MM.1S (cell line): ENCODE measurements around the gene GREB1.

ENCODE experiments used
- DNase-seq: peaks from one replicate; pipeline ENCODE4 v3.0.0-alpha.2; 2015
- H2AFZ ChIP-seq: fragments of 300-600 bp; sonication (generic); 2 replicates; pipeline ENCODE4 v1.6.0; 2016; ENCODE audit warnings: antibody characterized with exemption, low read length
- H3F3A ChIP-seq: fragments of 300-600 bp; sonication (generic); 2 replicates; pipeline ENCODE4 v1.6.1; 2016; ENCODE audit warnings: mild to moderate bottlenecking, antibody characterized with exemption, low read length, moderate library complexity, mixed read lengths; ENCODE audit not compliant: insufficient read depth
- H3K27ac ChIP-seq: fragments of 300-600 bp; sonication (generic); 2 replicates; pipeline ENCODE4 v1.5.1; 2016; ENCODE audit warnings: mild to moderate bottlenecking, low read length
- H3K27me3 ChIP-seq: fragments of 300-600 bp; sonication (generic); replicated peaks from 2 replicates; pipeline ENCODE4 v1.6.0; 2016; ENCODE audit warnings: low read length; ENCODE audit not compliant: insufficient read depth
- H3K36me3 ChIP-seq: fragments of 300-600 bp; sonication (generic); replicated peaks from 2 replicates; pipeline ENCODE4 v1.6.1; 2016; ENCODE audit warnings: mild to moderate bottlenecking, low read length, mixed read lengths; ENCODE audit not compliant: insufficient read depth
- H3K4me1 ChIP-seq: fragments of 300-600 bp; sonication (generic); 2 replicates; pipeline ENCODE4 v1.6.1; 2016; ENCODE audit warnings: low read length, mixed read lengths
- H3K4me2 ChIP-seq: fragments of 300-600 bp; sonication (generic); 2 replicates; pipeline ENCODE4 v1.6.0; 2016; ENCODE audit warnings: low read depth, low read length
- H3K4me3 ChIP-seq: fragments of 300-600 bp; sonication (generic); 2 replicates; pipeline ENCODE4 v1.5.1; 2016; ENCODE audit warnings: low read length, mixed read lengths
- H3K79me2 ChIP-seq: fragments of 300-600 bp; sonication (generic); 2 replicates; pipeline ENCODE4 v1.6.1; 2016; ENCODE audit warnings: mixed run types, low read length, mixed read lengths
- H3K9ac ChIP-seq: fragments of 300-600 bp; sonication (generic); 2 replicates; pipeline ENCODE4 v1.6.1; 2016; ENCODE audit warnings: low read length, mixed read lengths
- H3K9me2 ChIP-seq: fragments of 300-600 bp; sonication (generic); replicated peaks from 2 replicates; pipeline ENCODE4 v1.6.1; 2016; ENCODE audit warnings: mild to moderate bottlenecking, low read length, mixed read lengths; ENCODE audit not compliant: insufficient read depth
- H3K9me3 ChIP-seq: fragments of 300-600 bp; sonication (generic); replicated peaks from 2 replicates; pipeline ENCODE4 v1.6.1; 2016; ENCODE audit warnings: mild to moderate bottlenecking, low read length, mixed read lengths; ENCODE audit not compliant: insufficient read depth
- H4K20me1 ChIP-seq: fragments of 300-600 bp; sonication (generic); 2 replicates; pipeline ENCODE4 v1.6.1; 2016; ENCODE audit warnings: mild to moderate bottlenecking, low read length, moderate library complexity, mixed read lengths; ENCODE audit not compliant: insufficient read depth
- CTCF ChIP-seq: fragments of 300-600 bp; sonication (generic); IDR thresholded peaks from 2 replicates; pipeline ENCODE4 v1.5.1; 2016; ENCODE audit warnings: antibody characterized with exemption, low read length, mixed read lengths
- EZH2 ChIP-seq: fragments of 300-600 bp; sonication (generic); optimal IDR thresholded peaks from 2 replicates; pipeline ENCODE3; 2017; ENCODE audit warnings: low read depth, mild to moderate bottlenecking, antibody characterized with exemption, low read length, mixed read lengths
- EZH2phosphoT487 ChIP-seq: fragments of 300-600 bp; sonication (generic); IDR thresholded peaks from 2 replicates; pipeline ENCODE4 v1.6.1; 2018; ENCODE audit warnings: antibody characterized with exemption, low read length

The GREB1 gene

GRCh38 chr2:11655495-11655894 lies 121.7 kb downstream of the GREB1 start:
- H3K79me2 ChIP-seq = no peaks in the 10 kb centered on the region
- H3K9me2 ChIP-seq = no peaks in the 10 kb centered on the region
- no peak overlapping the region for H3K9ac ChIP-seq
- no peak overlapping the region for H2AFZ ChIP-seq
- 0 out of 2 replicates have a peak, but pooled peaks cover 4% of the 10 kb centered on the region for H3K27me3 ChIP-seq
- H3K27ac ChIP-seq = no peak overlapping the region
- no peaks in the 10 kb centered on the region for H3F3A ChIP-seq
- H3K36me3 ChIP-seq = no peaks in the 10 kb centered on the region
- no peak overlapping the region for H3K4me3 ChIP-seq
- DNase-seq = no peak
- no peaks in the 10 kb centered on the region for H3K4me1 ChIP-seq
- no peaks in the 10 kb centered on the region for H3K9me3 ChIP-seq
- TF ChIP-seq CTCF = no peak
- no peak for TF ChIP-seq EZH2phosphoT487
- TF ChIP-seq EZH2 = no peak
- no peak overlapping the region for H3K4me2 ChIP-seq
- H4K20me1 ChIP-seq = no peaks in the 10 kb centered on the region

- Histone ChIP-seq H3K27me3 (0 out of 2 replicates have a peak, but pooled peaks cover 4% of the 10 kb centered on the region), H3K9me3 (no peaks in the 10 kb centered on the region), H4K20me1 (no peaks in the 10 kb centered on the region)
Measured at GRCh38 chr2:11656252-11656651, 122.4 kb downstream of the GREB1 start.

GRCh38 chr2:11656671-11657101 lies 122.8 kb downstream of the GREB1 start:
- Histone ChIP-seq H2AFZ (no peak overlapping the region), H4K20me1 (no peaks in the 10 kb centered on the region), H3K4me3 (no peak overlapping the region), H3K27me3 (0 out of 2 replicates have a peak, but pooled peaks cover 4% of the 10 kb centered on the region), H3K9ac (no peak overlapping the region), H3K9me3 (no peaks in the 10 kb centered on the region), H3K36me3 (no peaks in the 10 kb centered on the region), H3F3A (no peaks in the 10 kb centered on the region), H3K9me2 (no peaks in the 10 kb centered on the region), H3K79me2 (no peaks in the 10 kb centered on the region), H3K27ac (no peak overlapping the region), H3K4me2 (no peak overlapping the region), H3K4me1 (no peaks in the 10 kb centered on the region)
- TF ChIP-seq EZH2phosphoT487 (no peak), EZH2 (no peak), CTCF (no peak)
- no peak for DNase-seq

More at GRCh38 chr2:11656252-11656651, 122.4 kb downstream of the GREB1 start:
- no peak overlapping the region for H3K27ac ChIP-seq
- no peaks in the 10 kb centered on the region for H3K36me3 ChIP-seq
- H3F3A ChIP-seq = no peaks in the 10 kb centered on the region
- H3K9me2 ChIP-seq = no peaks in the 10 kb centered on the region
- TF ChIP-seq EZH2phosphoT487 (no peak), EZH2 (no peak), CTCF (no peak)
- no peak overlapping the region for H3K9ac ChIP-seq
- H3K4me3 ChIP-seq = no peak overlapping the region
- H3K4me2 ChIP-seq = no peak overlapping the region
- no peaks in the 10 kb centered on the region for H3K4me1 ChIP-seq
- no peak for DNase-seq
- no peak overlapping the region for H2AFZ ChIP-seq
- H3K79me2 ChIP-seq = no peaks in the 10 kb centered on the region
